Measurements from ENCODE around the gene ATL3.
"Not testable (repeated sequence)": the region's sequence is repeated elsewhere in the genome, so short reads cannot be mapped to it uniquely, and the experiment has no call there.

ATL3 gene

GRCh38 chr11:63681321-63682065, 10.3 kb upstream of the ATL3 start, which contains the start of gene RTN3:
RTN3 (plus strand) TSS chr11:63681500; CDS start chr11:63681637, 137 bp downstream.
- peak; percentile 95 to 98 for DNase-seq (ENCODE audit: low read depth in 2 of 2)

GRCh38 chr11:63680834-63681320, 9.7 kb upstream of the ATL3 start:
- no peak for DNase-seq (ENCODE audit: low read depth in 2 of 2)

DNA sequence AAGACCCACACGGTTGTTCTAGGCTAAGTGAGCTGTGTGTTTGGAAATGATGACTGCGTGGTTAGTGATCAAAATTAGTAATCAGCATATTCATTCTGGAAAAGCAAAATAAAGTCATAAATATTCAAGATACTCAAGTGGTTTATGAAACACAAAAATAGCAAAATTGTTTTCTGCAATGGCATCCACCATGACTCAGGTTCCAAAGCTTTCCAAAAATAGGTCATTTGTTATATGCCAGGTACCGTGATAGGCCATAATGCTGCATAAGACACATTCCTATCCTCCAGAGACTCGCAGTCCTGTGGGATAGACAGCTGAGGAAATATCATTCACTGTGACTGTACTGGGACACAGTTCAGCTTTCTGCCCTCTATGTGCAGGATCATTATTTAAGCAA, 2.4 kb upstream of the ATL3 start:
- no peak for DNase-seq (ENCODE audit: low read depth in 2 of 2)

GRCh38 chr11:63672936-63673539, 1.9 kb upstream of the ATL3 start:
- DNase-seq (ENCODE audit: low read depth in 2 of 2) = no peak

DNA sequence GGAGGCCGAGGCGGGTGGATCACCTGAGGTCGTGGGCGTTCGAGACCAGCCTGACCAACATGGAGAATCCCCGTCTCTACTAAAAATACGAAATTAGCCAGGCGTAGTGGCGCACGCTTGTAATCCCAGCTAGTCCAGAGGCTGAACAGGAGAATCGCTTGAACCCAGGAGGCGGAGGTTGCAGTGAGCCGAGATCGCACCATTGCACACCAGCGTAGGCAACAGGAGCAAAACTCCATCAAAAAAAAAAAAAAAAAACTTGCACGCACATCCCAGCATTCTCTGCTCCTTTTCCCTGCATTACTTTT, 934 bp upstream of the ATL3 start:
- DNase-seq (ENCODE audit: low read depth in 2 of 2) = no peak

GRCh38 chr11:63670433-63671321, 499 bp downstream of the ATL3 start:
- DNase-seq (ENCODE audit: low read depth in 2 of 2) = peak; percentile 5 to 12

- DNase-seq (ENCODE audit: low read depth in 2 of 2) = no peak
These were observed 1.1 kb downstream of the ATL3 start for GRCh38 chr11:63670096-63670432.

GRCh38 chr11:63667995-63668795, 3.0 kb downstream of the ATL3 start:
- no peak for DNase-seq (ENCODE audit: low read depth in 2 of 2)

- DNase-seq (ENCODE audit: low read depth in 2 of 2) = no peak
These were observed 4.3 kb downstream of the ATL3 start for GRCh38 chr11:63666874-63667273.

DNA sequence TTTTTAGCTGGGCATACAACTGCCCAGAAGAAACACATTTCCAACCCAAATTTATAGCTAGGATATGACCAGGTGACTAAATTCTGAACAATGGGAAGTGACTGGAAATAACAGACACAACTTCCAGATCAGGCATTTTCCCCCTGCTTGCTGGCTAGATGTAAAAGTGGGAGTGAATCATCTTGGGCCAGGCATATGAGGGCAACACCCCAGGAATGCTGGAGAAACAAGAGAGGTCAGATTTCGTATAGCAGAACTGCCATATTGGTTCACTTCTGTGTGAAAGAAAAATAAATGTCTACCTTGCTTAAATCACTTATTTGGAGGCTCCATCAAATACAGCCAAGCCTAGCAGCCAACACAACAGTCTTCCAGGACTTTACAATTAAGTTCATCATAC, 7.4 kb downstream of the ATL3 start:
- DNase-seq (ENCODE audit: low read depth in 2 of 2) = no peak

DNA sequence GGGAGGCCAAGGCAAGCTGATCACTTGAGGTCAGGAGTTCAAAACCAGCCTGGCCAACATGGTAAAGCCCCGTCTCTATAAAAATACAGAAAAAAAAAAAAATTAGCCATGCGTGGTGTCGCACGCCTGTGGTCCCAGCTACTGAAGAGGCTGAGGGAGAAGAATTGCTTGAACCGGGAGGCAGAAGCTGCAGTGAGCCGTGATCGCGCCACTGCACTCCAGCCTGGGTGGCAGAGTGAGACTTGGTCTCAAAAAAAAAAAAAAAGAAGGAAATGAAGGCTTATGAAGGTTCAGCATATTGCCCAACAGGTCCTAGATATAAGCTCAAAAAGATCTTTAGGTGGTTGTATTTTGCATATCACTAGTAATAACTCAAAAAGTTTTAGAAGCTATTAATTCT, 10.2 kb downstream of the ATL3 start:
- no peak for DNase-seq (ENCODE audit: low read depth in 2 of 2)

DNA sequence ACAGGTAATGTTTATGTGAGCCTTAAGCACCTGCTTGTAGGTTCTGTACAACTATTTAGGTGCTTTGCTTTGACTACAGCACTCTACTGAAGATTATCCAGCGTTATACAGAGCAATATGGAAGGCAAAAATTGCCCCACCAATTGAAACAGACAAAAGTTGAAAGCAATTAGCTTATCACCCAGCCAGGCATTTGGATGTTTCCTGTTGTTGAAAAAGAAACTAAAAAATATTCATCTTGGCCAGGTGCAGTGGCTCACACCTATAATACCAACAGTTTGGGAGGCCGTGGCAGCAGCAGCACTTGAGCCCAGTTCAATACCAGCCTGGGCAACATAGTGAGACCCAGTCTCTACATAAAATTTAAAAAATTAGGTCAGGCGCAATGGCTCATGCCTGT, 18.5 kb downstream of the ATL3 start:
- DNase-seq (ENCODE audit: low read depth in 2 of 2) = no peak

GRCh38 chr11:63643205-63643604, 28.0 kb downstream of the ATL3 start:
- no peak for DNase-seq (ENCODE audit: low read depth in 2 of 2)

DNA sequence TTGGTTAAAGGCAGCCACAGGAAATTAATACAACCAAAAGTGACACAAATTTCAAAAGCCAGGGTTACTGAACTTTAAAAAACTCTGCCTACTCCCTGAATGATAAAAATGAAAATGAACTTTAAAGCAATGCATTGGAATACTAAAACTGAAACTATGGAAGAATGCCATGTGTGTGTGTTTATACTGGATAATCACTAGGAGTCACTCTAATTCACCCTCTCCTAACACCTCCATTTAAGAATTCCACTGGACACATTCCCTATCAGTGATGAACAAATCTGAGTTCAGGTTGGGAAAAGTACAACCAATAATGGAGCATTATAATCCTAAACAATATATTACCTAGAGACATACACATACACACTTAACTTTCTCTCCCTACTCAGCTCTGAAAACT, 29.4 kb downstream of the ATL3 start:
- DNase-seq (ENCODE audit: low read depth in 2 of 2) = no peak

DNA sequence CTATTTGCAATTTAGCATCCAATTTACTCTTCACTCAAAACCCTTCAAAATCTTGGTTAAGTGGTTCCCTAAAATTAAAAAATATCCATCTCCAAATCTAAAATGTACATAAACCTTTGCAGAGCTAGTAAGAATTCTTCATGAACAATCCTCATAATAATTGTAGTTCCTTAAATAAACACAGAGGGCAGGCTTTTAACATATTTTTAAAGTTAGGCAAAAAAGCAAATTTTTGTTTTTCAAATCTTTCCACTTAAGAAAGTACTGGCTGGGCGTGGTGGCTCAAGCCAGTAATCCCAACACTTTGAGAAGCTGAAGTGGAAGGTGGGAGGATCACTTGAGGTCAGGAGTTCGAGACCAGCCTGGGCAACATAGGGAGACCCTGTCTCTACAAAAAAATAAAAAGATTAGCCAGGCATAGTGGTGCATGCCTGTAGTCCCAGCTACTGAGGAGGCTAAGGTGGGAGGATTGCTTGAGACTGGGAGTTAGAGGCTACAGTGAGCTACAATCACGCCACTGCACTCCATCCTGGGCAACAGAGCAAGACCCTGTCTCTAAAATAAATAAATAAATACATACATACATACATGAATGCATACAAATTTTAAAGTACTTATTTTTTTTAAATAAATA, 31.9 kb downstream of the ATL3 start:
- no peak for DNase-seq (ENCODE audit: low read depth in 2 of 2)

- not testable (repeated sequence) for DNase-seq (ENCODE audit: low read depth in 2 of 2)
These were observed 32.7 kb downstream of the ATL3 start for GRCh38 chr11:63638436-63638835.

GRCh38 chr11:63635762-63636465, 35.3 kb downstream of the ATL3 start:
- DNase-seq (ENCODE audit: low read depth in 2 of 2) = peak; percentile 36 to 55

GRCh38 chr11:63629426-63629825, 41.8 kb downstream of the ATL3 start:
- DNase-seq (ENCODE audit: low read depth in 2 of 2) = no peak

- DNase-seq (ENCODE audit: low read depth in 2 of 2) = no peak
These were observed 47.5 kb downstream of the ATL3 start for GRCh38 chr11:63623513-63624140.

GRCh38 chr11:63622323-63622722, 48.9 kb downstream of the ATL3 start:
- no peak for DNase-seq (ENCODE audit: low read depth in 2 of 2)

All from stimulated activated CD8-positive, alpha-beta memory T cell treated with anti-CD3 and anti-CD28 coated beads, Interleukin-7, amount 100 ng/mL, for 4 hours (primary cell).